Right kidney (tissue), 1 donor: Measurements from ENCODE around the gene SPPL2C.

ENCODE experiments used
- DNase-seq: peaks from one replicate; pipeline ENCODE4 v3.0.0-alpha.2; 2016

Gene SPPL2C

DNA sequence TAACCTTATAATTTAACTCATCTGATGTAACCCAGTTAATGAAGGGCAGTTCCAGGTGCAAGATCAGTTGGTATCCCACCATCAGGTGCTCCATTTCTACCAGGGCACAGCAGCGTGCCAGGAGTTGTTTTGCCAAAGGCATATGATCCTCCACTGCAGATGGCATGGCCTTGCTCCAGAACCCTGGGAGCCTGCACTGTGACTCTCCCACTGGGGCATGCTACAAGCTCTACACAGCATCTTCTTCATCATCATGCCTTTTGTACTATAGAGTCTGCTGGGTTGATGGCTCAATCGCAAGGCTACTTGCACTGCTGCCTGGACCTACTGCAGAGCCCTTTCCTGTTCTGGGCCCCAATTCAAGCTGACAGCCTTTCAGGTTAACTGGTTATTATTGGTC is 38.4 kb downstream of the SPPL2C start:
- DNase-seq, result no peak

DNA sequence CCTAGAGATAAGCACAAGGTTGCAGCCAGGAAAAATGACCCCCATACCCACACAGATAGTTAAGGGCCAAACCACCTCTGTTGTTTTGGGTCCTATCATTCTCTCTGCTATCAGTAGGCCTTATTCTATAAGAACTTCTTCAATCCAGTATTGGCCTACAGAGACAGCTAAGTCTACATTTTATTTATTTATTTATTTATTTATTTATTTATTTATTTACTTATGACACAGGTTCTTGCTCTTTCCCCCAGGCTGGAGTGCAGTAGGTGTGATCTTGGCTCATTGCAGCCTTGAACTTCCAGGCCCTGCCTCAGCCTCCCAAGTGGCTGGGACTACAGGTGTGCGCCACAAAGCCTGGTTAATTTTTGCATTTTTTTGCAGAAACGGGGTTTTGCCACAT is 42.2 kb downstream of the SPPL2C start:
- DNase-seq, result no peak

DNA sequence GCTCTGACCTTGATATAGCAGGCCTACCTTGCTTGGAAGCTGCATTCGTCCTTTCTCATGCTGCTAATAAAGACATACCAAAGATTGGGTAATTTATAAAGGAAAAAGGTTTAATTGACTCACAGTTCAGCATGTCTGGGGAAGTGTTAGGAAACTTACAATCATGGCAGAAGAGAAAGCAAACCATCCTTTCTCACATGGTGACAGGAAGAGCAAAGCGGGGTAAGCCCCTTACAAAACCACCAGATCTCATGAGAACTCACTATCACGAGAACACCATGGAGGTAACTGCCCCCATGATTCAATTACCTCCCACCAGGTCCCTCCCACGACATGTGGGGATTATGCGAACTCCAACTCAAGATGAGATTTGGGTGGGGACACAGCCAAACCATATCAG is 43.7 kb downstream of the SPPL2C start:
- no peak for DNase-seq

DNA sequence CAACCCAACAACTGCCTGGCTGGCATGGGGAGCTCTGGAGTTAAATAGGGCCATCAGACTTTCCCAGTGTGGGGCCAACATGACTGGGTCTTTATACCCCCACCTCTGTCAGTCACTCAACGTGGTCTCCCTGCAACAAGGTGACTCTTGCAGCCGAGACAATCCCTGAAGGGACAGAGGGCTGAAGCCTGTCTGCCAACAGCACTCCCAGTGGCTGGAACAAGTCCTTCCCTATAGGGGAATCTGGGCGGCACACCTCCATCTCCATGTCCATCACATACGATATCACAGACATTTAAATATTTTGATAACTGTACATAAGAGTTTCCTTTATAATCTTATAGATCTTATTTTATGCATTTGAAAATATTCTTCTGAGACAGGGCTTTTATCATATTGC is 44.9 kb downstream of the SPPL2C start:
- no peak for DNase-seq

DNA sequence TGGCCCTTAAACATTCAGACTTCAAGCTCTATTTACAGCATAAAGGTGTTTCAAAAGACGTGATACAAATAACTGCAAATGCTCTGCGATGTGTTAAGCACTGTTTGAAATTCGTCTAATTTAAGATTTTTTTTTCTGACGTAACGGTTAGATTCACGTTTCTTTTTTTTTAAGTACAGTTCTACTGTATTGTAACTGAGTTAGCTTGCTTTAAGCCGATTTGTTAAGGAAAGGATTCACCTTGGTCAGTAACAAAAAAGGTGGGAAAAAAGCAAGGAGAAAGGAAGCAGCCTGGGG is 49.0 kb downstream of the SPPL2C start:
- DNase-seq, result no peak

DNA sequence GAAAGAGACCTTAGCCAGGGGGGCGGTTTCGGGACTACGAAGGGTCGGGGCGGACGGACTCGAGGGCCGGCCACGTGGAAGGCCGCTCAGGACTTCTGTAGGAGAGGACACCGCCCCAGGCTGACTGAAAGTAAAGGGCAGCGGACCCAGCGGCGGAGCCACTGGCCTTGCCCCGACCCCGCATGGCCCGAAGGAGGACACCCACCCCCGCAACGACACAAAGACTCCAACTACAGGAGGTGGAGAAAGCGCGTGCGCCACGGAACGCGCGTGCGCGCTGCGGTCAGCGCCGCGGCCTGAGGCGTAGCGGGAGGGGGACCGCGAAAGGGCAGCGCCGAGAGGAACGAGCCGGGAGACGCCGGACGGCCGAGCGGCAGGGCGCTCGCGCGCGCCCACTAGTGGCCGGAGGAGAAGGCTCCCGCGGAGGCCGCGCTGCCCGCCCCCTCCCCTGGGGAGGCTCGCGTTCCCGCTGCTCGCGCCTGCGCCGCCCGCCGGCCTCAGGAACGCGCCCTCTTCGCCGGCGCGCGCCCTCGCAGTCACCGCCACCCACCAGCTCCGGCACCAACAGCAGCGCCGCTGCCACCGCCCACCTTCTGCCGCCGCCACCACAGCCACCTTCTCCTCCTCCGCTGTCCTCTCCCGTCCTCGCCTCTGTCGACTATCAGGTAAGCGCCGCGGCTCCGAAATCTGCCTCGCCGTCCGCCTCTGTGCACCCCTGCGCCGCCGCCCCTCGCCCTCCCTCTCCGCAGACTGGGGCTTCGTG is 49.5 kb downstream of the SPPL2C start, which contains the start of gene MAPT:
MAPT (plus strand) TSS at position 533 of the 763 bp plus-strand sequence. CDS start 67,784 bp downstream, outside the sequence.
- peak; percentile 97 for DNase-seq

DNA sequence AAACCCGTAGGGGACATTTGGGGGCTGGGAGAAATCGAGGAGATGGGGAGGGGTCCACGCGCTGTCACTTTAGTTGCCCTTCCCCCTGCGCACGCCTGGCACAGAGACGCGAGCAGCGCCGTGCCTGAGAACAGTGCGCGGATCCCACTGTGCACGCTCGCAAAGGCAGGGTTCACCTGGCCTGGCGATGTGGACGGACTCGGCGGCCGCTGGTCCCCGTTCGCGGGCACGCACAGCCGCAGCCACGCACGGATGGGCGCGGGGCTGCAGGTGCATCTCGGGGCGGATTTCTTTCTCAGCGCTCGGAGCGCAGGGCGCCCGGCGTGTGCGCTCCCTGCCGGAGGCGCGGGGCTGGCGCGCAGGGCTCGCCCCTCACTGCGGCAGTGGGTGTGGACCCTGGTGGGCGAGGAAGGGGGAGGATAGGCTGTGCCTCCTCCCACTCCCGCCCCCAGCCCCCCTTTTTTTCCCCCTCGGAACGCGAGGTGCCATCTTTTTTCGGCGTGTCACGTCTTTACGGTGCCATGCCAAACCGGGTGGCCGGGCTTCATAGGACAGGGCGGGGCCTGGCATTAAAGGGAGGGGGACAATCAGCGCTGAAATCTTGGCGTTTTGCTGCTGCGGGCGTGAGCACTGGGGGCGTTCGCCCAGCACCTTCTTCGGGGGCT is 50.8 kb downstream of the SPPL2C start:
- DNase-seq, result peak; percentile 77

DNA sequence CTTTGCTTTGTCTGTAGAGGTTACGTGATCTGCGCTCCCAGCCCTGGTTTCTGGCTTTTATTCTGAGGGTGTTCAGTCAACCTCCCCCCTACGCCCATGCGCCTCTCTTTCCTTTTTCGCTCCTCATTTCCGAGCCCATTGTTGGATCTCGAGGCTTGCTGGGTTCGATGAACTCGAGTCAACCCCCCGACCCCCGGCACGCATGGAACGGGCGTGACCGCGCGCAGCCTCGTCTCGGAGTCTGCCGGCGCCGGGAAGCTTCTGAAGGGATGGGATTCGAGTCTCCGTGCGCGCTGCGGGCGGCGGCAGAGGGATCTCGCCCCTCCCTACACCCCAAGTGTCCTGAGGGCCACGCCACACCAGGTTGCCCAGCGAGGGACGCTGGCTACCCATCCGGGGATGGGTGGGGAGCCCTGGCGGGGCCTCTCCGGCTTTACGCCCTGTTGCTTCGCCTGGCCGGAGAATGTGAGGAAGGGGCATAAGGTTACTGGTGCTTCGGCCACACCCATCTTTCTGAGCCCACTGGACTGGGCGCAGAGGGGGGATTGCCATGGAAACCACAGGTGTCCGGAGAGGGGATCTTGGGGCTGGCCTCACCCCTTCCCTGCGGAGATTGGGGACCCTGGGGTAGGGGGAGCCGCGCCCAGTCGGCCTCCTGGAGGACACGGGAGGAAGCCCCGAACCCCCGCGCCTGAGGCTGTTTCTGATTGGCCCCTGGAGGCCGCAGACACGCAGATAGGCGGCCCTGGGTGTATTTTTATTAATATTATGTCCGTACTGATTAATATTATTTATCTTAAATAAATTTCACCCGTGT is 51.5 kb downstream of the SPPL2C start:
- peak; percentile 70 for DNase-seq
